ENCODE measurements around the gene RHOBTB3. TPM values are rescaled to one million over a fixed set of nuclear protein-coding genes. Genes with fewer than 3 reads are reported as not detected.
A peak's percentile ranks its signal among the peaks of the same experiment; 100 is the strongest.

The RHOBTB3 gene
- total and polyA plus RNA-seq, 8 donors = 13.7 to 730 (median 89.3) TPM

DNA sequence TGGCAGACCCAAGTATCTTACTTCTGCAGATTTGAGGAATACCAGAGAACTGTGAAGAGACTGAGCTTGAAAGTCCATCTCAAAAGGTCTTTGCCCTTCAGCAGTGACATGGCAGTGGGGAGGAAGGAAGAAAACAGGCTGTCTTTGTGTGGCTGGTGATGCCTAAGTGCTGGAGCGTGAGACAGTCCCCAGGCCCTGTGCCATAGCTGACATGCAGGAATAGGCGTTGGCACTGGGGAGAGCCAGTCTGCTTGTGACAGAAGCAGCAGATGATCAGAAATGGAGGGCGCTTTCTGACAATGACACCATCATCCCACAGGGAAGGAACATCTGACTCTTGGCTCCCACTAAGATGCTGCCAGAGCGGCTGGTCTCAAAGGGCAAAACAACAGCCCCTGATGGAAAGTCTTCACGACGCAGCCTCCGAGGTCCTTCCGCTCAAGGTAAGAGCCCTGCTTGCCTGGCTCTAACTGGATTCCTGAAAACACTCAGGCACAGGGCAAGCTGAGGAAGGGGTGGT, 106.9 kb downstream of the RHOBTB3 start:
- Histone ChIP-seq H3K9me3 (no peaks in the 10 kb centered on the region), H3K4me1 (peaks cover 24 to 74% (median 36%) of the 10 kb centered on the region in 4 donors), H3K36me3 (no peaks in the 10 kb centered on the region), H3K4me3 (no peak overlapping the region), H3K27me3 (no peaks in the 10 kb centered on the region), H3K27ac (peak overlapping the region in 2 of 5 donors; percentile 31 to 92)
- no peak for DNase-seq
- TF ChIP-seq POLR2A (IDR thresholded peaks at IDR 0.05) (no peak), POLR2AphosphoS5 (IDR thresholded peaks at IDR 0.05) (no peak), EP300 (IDR thresholded peaks at IDR 0.05) (no peak)
- TF ChIP-seq, protein P1, sequence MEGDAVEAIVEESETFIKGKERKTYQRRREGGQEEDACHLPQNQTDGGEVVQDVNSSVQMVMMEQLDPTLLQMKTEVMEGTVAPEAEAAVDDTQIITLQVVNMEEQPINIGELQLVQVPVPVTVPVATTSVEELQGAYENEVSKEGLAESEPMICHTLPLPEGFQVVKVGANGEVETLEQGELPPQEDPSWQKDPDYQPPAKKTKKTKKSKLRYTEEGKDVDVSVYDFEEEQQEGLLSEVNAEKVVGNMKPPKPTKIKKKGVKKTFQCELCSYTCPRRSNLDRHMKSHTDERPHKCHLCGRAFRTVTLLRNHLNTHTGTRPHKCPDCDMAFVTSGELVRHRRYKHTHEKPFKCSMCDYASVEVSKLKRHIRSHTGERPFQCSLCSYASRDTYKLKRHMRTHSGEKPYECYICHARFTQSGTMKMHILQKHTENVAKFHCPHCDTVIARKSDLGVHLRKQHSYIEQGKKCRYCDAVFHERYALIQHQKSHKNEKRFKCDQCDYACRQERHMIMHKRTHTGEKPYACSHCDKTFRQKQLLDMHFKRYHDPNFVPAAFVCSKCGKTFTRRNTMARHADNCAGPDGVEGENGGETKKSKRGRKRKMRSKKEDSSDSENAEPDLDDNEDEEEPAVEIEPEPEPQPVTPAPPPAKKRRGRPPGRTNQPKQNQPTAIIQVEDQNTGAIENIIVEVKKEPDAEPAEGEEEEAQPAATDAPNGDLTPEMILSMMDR (IDR thresholded peaks at IDR 0.05) = no peak
- WGBS, 5 donors = 91 to 99% (median 94%) methylated on average over 8 of the region's 8 CpGs
- intact Hi-C loops (cut with DNase I; ENCODE audit: low total_unique reads) = no loop called here

DNA sequence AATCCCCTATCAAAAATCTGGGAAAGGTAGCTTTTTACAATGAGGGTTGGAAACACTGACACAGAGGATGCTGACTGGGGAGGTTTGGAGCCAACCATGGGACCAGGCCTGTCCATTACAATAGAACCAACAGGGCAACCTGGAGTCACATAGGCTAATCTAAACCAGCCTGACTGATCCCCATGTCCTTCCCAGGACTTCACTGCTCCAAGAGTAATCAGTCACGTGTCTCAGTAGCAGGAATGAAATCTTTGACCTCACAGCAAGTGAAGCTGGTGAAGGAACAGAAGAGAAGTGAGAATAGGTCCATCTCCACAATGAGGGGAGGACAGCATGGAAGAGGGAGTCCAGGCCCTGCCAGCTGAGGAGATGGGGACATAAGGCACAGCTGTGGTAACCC, 107.4 kb downstream of the RHOBTB3 start:
- intact Hi-C loops (cut with DNase I; ENCODE audit: low total_unique reads) = no loop called here
- no peak overlapping the region for H3K4me3 ChIP-seq
- peak overlapping the region in 3 of 5 donors; percentile 33 to 92 (median 84) for H3K27ac ChIP-seq
- no peaks in the 10 kb centered on the region for H3K27me3 ChIP-seq
- no peaks in the 10 kb centered on the region for H3K9me3 ChIP-seq
- 56 to 79% (median 59%) methylated on average over 1 of the region's 1 CpG for WGBS, 5 donors
- DNase-seq = no peak
- no peaks in the 10 kb centered on the region for H3K36me3 ChIP-seq
- TF ChIP-seq POLR2A (IDR thresholded peaks at IDR 0.05) (no peak), EP300 (IDR thresholded peaks at IDR 0.05) (no peak), POLR2AphosphoS5 (IDR thresholded peaks at IDR 0.05) (no peak)
- TF ChIP-seq, protein P1 (IDR thresholded peaks at IDR 0.05) = no peak
- H3K4me1 ChIP-seq = peaks cover 23 to 74% (median 36%) of the 10 kb centered on the region in 4 donors

DNA sequence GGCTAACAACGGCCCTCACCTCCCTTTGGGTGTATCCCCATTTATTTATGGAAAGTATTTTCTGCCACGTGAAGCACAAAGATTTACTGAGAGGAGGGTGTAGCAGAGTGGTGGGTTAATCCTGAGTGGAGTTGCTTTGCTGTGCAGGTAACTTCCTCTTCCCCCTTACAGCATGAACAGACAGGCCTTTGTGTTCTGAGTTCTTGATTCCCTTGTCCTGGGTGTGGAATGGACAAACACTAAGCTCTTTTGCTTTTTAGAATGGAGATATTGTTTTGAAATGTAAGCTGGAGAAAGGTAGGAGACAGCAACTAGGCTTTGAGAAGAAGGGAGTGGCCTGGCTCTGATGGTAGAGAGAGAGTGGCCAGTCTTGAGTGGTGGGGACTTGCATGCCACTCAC, 108.5 kb downstream of the RHOBTB3 start:
- no peaks in the 10 kb centered on the region for H3K9me3 ChIP-seq
- intact Hi-C loops (cut with DNase I; ENCODE audit: low total_unique reads) = loop anchor here (10.0 kb wide), 2 partner anchors 55 to 195 kb away; partner anchors contain the start of gene RFESD
- H3K27me3 ChIP-seq = no peaks in the 10 kb centered on the region
- WGBS, 5 donors = 26 to 48% (median 46%) methylated on average over 2 of the region's 2 CpGs
- H3K4me3 ChIP-seq = no peak overlapping the region
- H3K27ac ChIP-seq = peak overlapping the region; percentile 31 to 92 (median 39)
- TF ChIP-seq POLR2AphosphoS5 (IDR thresholded peaks at IDR 0.05) = no peak
- TF ChIP-seq POLR2A (IDR thresholded peaks at IDR 0.05) = no peak
- no peak for TF ChIP-seq EP300 (IDR thresholded peaks at IDR 0.05)
- TF ChIP-seq, protein P1 (IDR thresholded peaks at IDR 0.05) = no peak
- H3K36me3 ChIP-seq = no peaks in the 10 kb centered on the region
- peaks cover 22 to 76% (median 36%) of the 10 kb centered on the region in 4 donors for H3K4me1 ChIP-seq
- DNase-seq = no peak

DNA sequence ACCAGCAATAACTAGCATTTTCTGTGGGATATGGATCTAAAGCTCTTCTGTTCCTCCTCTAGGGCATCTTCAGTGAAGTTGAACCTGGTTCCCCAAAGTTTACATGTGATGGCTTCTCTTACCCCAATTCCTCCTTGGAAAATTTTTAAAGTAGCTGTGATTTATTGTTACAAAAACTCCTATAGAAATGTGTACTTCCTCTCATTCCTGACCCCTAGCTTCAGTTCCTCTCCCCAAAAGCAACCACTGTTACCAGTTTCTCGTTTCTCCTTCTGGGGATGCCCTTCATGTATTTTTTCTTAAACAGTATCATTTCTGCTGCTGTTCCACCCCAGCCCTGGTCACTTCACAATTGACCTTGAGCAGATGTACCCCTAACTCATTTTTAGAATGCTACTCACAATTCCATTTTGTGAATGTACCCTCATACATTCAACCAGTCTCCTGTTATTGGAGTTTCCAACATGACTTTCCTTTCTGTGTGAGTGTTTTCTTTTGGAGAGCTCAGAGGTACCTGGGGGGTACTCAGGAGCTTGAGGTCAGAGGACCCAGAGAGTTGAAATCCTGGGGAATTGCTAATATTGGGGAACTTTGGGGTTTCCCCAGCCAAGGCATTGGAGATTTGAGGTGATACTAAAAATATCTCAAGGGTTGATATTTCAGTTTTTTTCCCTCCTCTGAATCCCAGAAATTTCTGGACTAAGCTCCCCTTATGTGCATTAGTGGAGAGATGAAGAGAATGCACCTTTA, 110.0 kb downstream of the RHOBTB3 start:
- 74 to 94% (median 88%) methylated on average over 1 of the region's 1 CpG for WGBS, 5 donors

More for the DNA sequence above, 110.0 kb downstream of the RHOBTB3 start:
- DNase-seq = no peak
- Histone ChIP-seq H3K9me3 (no peaks in the 10 kb centered on the region), H3K27ac (peak overlapping the region in 4 of 5 donors; percentile 74 to 92 (median 84)), H3K4me1 (peaks cover 16 to 73% (median 34%) of the 10 kb centered on the region in 4 donors), H3K36me3 (no peaks in the 10 kb centered on the region), H3K27me3 (no peaks in the 10 kb centered on the region), H3K4me3 (no peak overlapping the region)
- intact Hi-C loops (cut with DNase I; ENCODE audit: low total_unique reads) = loop anchor here (10.0 kb wide), 2 partner anchors 56 to 196 kb away; partner anchors contain the start of gene RFESD
- TF ChIP-seq, protein P1 (IDR thresholded peaks at IDR 0.05) = no peak
- no peak for TF ChIP-seq POLR2A (IDR thresholded peaks at IDR 0.05)
- no peak for TF ChIP-seq POLR2AphosphoS5 (IDR thresholded peaks at IDR 0.05)
- TF ChIP-seq EP300 (IDR thresholded peaks at IDR 0.05) = no peak

Measured in stomach (tissue), 9 donors.